SK-N-SH treated with all-trans-retinoic acid at 6 μM for 48 hours (cell line): ENCODE measurements around the gene LGR4.

Source experiments
- CREB5 ChIP-seq: fragments of 250-450 bp; sonication (Bioruptor Pico); IDR thresholded peaks from 2 replicates; pipeline ENCODE4 v1.5.1; 2020; ENCODE audit warnings: low read depth, mild to moderate bottlenecking, moderate library complexity
- ESRRG ChIP-seq: fragments of 250-450 bp; sonication (Bioruptor Pico); IDR thresholded peaks from 2 replicates; pipeline ENCODE4 v1.6.1; 2021; ENCODE audit warnings: mild to moderate bottlenecking
- GLIS3 ChIP-seq: fragments of 250-450 bp; sonication (Bioruptor Pico); IDR thresholded peaks from 2 replicates; pipeline ENCODE4 v1.5.0; 2020; ENCODE audit warnings: mild to moderate bottlenecking, moderate library complexity
- PATZ1 ChIP-seq: fragments of 250-450 bp; sonication (Bioruptor Pico); IDR thresholded peaks from 2 replicates; pipeline ENCODE4 v1.8.0; 2020; ENCODE audit warnings: mild to moderate bottlenecking, moderate library complexity, borderline replicate concordance
- RARB ChIP-seq: fragments of 250-450 bp; sonication (Bioruptor Pico); IDR thresholded peaks from 2 replicates; pipeline ENCODE4 v1.8.0; 2021; ENCODE audit warnings: mild to moderate bottlenecking, moderate library complexity
- SNAI2 ChIP-seq: fragments of 250-450 bp; sonication (Bioruptor Pico); IDR thresholded peaks from 2 replicates; pipeline ENCODE4 v1.5.0; 2020; ENCODE audit warnings: mild to moderate bottlenecking, moderate library complexity
- TOX ChIP-seq: fragments of 250-450 bp; sonication (Bioruptor Pico); IDR thresholded peaks from 2 replicates; pipeline ENCODE4 v1.8.0; 2021; ENCODE audit warnings: mild to moderate bottlenecking, moderate library complexity, borderline replicate concordance
- ZC3H10 ChIP-seq: fragments of 250-450 bp; sonication (Bioruptor Pico); IDR thresholded peaks from 2 replicates; pipeline ENCODE4 v1.5.1; 2021; ENCODE audit warnings: mild to moderate bottlenecking, moderate library complexity
- ZFP30 ChIP-seq: fragments of 450-650 bp; formaldehyde crosslinking; IDR thresholded peaks from 2 replicates; pipeline ENCODE4 v1.5.0; 2022; ENCODE audit warnings: mild to moderate bottlenecking, moderate library complexity
- ZNF8 ChIP-seq: fragments of 450-650 bp; formaldehyde crosslinking; IDR thresholded peaks from 2 replicates; pipeline ENCODE4 v1.5.0; 2020; ENCODE audit warnings: mild to moderate bottlenecking, moderate library complexity

DNA sequence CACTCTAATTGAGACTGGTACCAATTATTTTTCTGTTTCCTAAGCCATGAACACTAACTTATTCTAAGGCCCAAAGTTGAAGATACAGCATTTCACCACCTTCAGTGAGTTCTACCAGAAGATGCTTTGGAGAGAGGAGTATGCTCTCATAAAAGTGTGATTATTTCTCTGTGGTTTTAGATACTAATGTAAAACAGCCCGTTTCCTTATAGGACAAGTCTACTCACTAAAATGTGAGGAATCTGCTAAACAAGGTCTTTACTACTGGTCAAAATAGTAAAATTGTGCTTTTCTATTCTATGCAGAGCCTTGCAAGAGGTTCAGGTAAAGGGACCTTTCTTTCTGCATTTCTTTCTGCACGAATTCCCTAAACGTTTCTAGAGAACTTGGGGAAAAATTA, 2.4 kb downstream of the LGR4 start:
- TF ChIP-seq TOX: no peak
- TF ChIP-seq GLIS3 (CRISPR knock-in tag): no peak
- TF ChIP-seq SNAI2: no peak
- no peak for TF ChIP-seq PATZ1 (CRISPR knock-in tag)
- TF ChIP-seq CREB5 (CRISPR knock-in tag): no peak
- no peak for TF ChIP-seq ZC3H10 (CRISPR knock-in tag)
- TF ChIP-seq ZFP30 (CRISPR knock-in tag): no peak
- no peak for TF ChIP-seq ZNF8
- TF ChIP-seq RARB (CRISPR knock-in tag): no peak
- TF ChIP-seq ESRRG (CRISPR knock-in tag): no peak
